ENCODE results near the gene SMARCE1. TPM values are rescaled to one million over a fixed set of nuclear protein-coding genes. Genes with fewer than 3 reads are reported as not detected.

The SMARCE1 gene
- polyA plus RNA-seq, 1 donor (not counting 4 experiments of a cell fraction or from before 2014, with no cell fraction given): 60.6 TPM

GRCh38 chr17:40615068-40615840 is 32.4 kb downstream of the SMARCE1 start:
- H3K79me2 ChIP-seq (ENCODE audit: control insufficient read depth, insufficient read depth, low read length): no peaks in the 10 kb centered on the region
- no peaks in the 10 kb centered on the region for H4K20me1 ChIP-seq (ENCODE audit: control insufficient read depth, extremely low read depth, insufficient read depth, low read length)
- TF ChIP-seq CTCF (optimal IDR thresholded peaks at IDR 0.05 in 1 of 3, IDR thresholded peaks at IDR 0.05 in 1 of 3, conservative IDR thresholded peaks at IDR 0.05 in 1 of 3; ENCODE audit: extremely low read depth in 1 of 3, insufficient read depth in 2 of 3, low read length in 3 of 3) (peak; percentile 49 to 69 (median 54)), EZH2 (IDR thresholded peaks at IDR 0.05; ENCODE audit: low read length) (no peak)
- H2AFZ ChIP-seq (ENCODE audit: control insufficient read depth, low read length): no peak overlapping the region
- peaks cover 63% of the 10 kb centered on the region for H3K27me3 ChIP-seq (ENCODE audit: control insufficient read depth, extremely low read depth, insufficient read depth, low read length)
- no peaks in the 10 kb centered on the region for H3K9me1 ChIP-seq (ENCODE audit: control insufficient read depth, extremely low read depth, insufficient read depth, low read length)
- DNase-seq (ENCODE audit: low read depth, low spot score): no peak
- H3K4me2 ChIP-seq (ENCODE audit: control insufficient read depth, extremely low read depth, insufficient read depth, low read depth, low read length): no peak overlapping the region
- H3K4me1 ChIP-seq (ENCODE audit: control insufficient read depth, extremely low read depth, insufficient read depth, low read length): no peaks in the 10 kb centered on the region
- no peak overlapping the region for H3K27ac ChIP-seq (ENCODE audit: control insufficient read depth, insufficient read depth, low read length)
- no peaks in the 10 kb centered on the region for H3K9me3 ChIP-seq (ENCODE audit: control insufficient read depth, low read depth, low read length)
- no peaks in the 10 kb centered on the region for H3K36me3 ChIP-seq (ENCODE audit: control insufficient read depth in 2 of 2, extremely low read depth in 1 of 2, insufficient read depth in 2 of 2, low read length in 2 of 2)
- no peak overlapping the region for H3K9ac ChIP-seq (ENCODE audit: control insufficient read depth, extremely low read depth, insufficient read depth, low read length)
- FAIRE-seq: no peak
- dilution Hi-C loops (cut with MboI; ENCODE audit: extremely low pct_ligation_motif_present, low sequenced_read_pairs): no loop called here
- H3K4me3 ChIP-seq (ENCODE audit: control insufficient read depth in 2 of 3, extremely low read depth in 1 of 3, insufficient read depth in 2 of 3, low read depth in 1 of 3, low read length in 3 of 3): no peak overlapping the region

GRCh38 chr17:40614431-40615067 is 33.1 kb downstream of the SMARCE1 start:
- Histone ChIP-seq H3K4me3 (ENCODE audit: control insufficient read depth in 2 of 3, extremely low read depth in 1 of 3, insufficient read depth in 2 of 3, low read depth in 1 of 3, low read length in 3 of 3) (no peak overlapping the region), H3K36me3 (ENCODE audit: control insufficient read depth in 2 of 2, extremely low read depth in 1 of 2, insufficient read depth in 2 of 2, low read length in 2 of 2) (no peaks in the 10 kb centered on the region), H3K9ac (ENCODE audit: control insufficient read depth, extremely low read depth, insufficient read depth, low read length) (no peak overlapping the region), H3K27me3 (ENCODE audit: control insufficient read depth, extremely low read depth, insufficient read depth, low read length) (peaks cover 63% of the 10 kb centered on the region), H3K9me3 (ENCODE audit: control insufficient read depth, low read depth, low read length) (no peaks in the 10 kb centered on the region), H3K27ac (ENCODE audit: control insufficient read depth, insufficient read depth, low read length) (no peak overlapping the region), H3K4me1 (ENCODE audit: control insufficient read depth, extremely low read depth, insufficient read depth, low read length) (no peaks in the 10 kb centered on the region), H2AFZ (ENCODE audit: control insufficient read depth, low read length) (no peak overlapping the region), H3K9me1 (ENCODE audit: control insufficient read depth, extremely low read depth, insufficient read depth, low read length) (no peaks in the 10 kb centered on the region), H3K79me2 (ENCODE audit: control insufficient read depth, insufficient read depth, low read length) (no peaks in the 10 kb centered on the region), H4K20me1 (ENCODE audit: control insufficient read depth, extremely low read depth, insufficient read depth, low read length) (no peaks in the 10 kb centered on the region), H3K4me2 (ENCODE audit: control insufficient read depth, extremely low read depth, insufficient read depth, low read depth, low read length) (no peak overlapping the region)
- FAIRE-seq (no peak), DNase-seq (ENCODE audit: low read depth, low spot score) (no peak)
- dilution Hi-C loops (cut with MboI; ENCODE audit: extremely low pct_ligation_motif_present, low sequenced_read_pairs): no loop called here
- no peak for TF ChIP-seq EZH2 (IDR thresholded peaks at IDR 0.05; ENCODE audit: low read length)
